RPMI7951 (cell line): ENCODE measurements around the gene KRT222. TPM values are rescaled to one million over a fixed set of nuclear protein-coding genes. Genes with fewer than 3 reads are reported as not detected.

ENCODE experiments used
- DNase-seq: peaks from one replicate; pipeline ENCODE4 v3.0.0-alpha.2; 2012; ENCODE audit warnings: low read depth
- total RNA-seq: library from RNA; depleted of rRNA; stranded (reverse); fragments of >200 nt; shearing (Covaris generic); gene quantifications from 2 replicates; pipeline ENCODE4 v1.2.3, GENCODE V29; 2014

The KRT222 gene
- total RNA-seq, 1 experiment from 2014 or later, result not detected

GRCh38 chr17:40658396-40658795 is 6.6 kb downstream of the KRT222 start:
- DNase-seq, result no peak

DNA sequence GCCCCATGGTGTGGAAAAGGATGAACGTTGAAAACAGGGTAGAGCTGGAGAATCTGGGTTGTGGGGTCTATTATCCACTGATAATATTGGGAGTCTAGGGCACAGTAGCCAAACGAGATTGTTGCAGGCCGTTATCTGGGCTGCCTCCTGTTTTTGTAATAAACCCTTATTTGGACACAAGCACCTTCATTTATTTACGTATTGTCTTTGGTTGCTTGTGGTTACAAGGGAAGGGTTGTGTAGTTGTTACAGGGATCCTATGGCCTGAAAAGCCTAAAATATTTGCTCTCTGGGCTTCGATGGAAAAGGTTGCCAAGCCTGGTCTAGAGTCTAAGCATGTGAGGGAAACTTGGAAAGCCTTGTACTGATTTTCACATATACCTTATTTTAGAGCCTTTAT is 13.0 kb downstream of the KRT222 start:
- DNase-seq, result no peak

- no peak for DNase-seq
These were observed 16.5 kb downstream of the KRT222 start for GRCh38 chr17:40648384-40648968.

- DNase-seq, result peak; percentile 77
These were observed 17.2 kb downstream of the KRT222 start, which contains the start of gene SMARCE1 for GRCh38 chr17:40647624-40648383. Gene SMARCE1, minus strand, starts transcription at chr17:40647818. Its CDS starts 2,016 bp downstream, at chr17:40645802.

GRCh38 chr17:40646791-40647623 is 18.0 kb downstream of the KRT222 start:
- no peak for DNase-seq

GRCh38 chr17:40645943-40646342 is 19.0 kb downstream of the KRT222 start:
- no peak for DNase-seq

- no peak for DNase-seq
These were observed 19.7 kb downstream of the KRT222 start for GRCh38 chr17:40645291-40645690.

DNA sequence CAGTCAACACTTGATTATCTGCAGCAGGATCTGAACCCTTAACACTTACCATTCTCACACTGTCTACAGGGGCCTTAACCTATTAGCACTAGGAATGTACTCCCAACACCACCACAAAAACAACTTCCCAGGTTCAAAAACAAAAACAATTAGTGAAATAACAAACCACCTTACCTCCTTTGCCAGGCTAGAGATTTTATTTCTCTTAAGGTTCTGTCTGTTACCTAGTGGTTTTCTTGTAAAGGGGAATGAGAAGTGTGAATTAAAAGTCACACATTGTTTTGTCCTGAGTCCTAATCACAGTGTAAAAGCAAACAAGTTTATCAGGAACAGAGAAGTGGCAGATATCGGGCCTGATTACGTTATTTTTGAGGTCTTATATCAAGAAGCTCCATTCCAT is 27.0 kb downstream of the KRT222 start:
- no peak for DNase-seq

- DNase-seq, result peak; percentile 26
These were observed 31.1 kb downstream of the KRT222 start for GRCh38 chr17:40633871-40634270.

GRCh38 chr17:40632216-40632615 is 32.8 kb downstream of the KRT222 start:
- DNase-seq, result no peak

DNA sequence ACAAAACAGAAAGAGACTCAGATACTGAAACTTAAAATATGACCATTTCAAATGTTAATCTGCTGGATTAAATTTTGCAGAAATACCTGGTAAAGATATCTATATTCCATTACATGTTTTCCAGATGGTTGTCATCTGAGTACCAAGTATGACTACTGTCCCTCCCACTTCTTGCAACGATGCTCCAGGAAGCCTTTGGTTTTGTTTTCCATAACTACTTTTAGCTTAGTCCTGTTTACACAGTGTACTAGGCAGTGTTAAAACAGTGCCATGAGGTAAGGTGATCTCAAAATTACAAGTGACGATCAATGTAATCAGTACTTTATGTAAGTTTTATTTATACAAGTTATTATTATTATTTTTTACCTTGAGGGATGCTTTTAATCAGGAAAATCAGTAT is 35.1 kb downstream of the KRT222 start:
- no peak for DNase-seq

DNA sequence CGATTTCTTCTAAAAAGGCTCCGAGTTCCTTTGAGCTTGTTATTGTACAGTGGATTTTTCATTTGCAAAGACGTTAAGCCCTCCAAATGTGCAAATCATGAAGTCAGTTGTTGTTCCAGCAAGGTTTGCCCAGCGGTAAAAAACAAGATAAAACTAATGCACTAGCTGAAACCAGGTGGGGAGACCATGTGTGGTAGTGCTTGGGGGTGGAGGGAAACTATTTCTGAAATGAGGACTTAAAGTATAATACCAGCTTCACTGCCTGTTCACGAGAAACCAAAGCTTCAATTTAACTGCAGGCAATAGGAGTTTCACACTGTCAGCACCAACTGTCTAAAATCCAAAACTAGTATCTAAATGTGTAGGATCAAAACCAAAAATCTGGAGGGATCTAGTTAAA is 39.7 kb downstream of the KRT222 start:
- DNase-seq, result no peak

DNA sequence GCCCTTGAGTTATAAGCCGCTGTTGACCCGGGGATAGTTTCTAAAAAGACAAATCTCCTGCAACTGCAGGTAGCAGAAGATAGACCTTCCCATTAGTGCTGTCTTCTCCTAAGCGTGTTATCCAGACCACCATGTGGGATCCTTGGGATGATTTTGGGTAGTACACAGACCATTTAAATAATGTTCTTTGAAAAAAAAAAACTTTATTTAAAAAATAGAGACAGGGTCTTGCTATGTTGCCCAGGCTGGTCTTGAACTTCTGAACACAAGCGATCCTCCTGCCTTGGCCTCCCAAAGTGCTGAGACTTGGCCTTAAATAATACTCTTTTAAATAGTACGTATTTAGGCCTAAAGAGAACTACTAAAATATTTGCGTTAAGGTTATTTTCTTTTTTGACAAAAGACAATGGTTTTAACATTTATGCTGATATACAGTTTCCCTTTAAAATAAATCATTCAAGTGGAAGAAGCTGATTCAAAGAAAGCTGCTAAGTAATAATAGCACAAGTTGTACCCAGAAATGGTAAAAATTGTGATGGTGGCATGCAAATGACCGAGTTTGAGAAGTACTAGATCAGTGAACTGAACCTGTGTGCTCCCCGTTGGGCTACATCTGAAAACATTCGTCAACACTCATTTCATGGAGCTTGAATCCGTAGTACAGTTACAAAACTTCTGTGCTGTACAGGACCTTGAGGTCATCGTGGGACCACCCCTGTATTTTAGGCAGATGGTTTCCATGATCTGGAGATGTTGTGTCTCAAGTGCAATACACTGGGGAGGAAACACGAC is 41.4 kb downstream of the KRT222 start:
- no peak for DNase-seq

GRCh38 chr17:40622509-40622928 is 42.5 kb downstream of the KRT222 start:
- DNase-seq, result no peak

DNA sequence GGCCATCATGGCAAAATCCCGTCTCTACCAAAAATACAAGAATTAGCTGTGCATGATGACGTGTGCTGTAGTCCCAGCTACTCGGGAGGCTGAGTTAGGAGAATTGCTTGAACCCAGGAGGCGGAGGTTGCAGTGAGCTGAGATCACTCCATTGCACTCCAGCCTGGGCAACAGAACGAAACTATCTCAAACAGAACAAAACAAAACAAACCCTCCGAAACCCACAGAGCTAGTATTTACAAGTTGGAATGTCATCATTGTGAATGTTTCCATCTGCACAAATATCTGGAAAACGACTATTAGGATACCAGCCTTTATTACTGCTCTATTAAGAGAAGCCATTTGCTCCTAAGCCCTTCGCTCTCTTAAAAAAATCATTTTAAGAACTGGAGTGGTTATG is 43.4 kb downstream of the KRT222 start:
- DNase-seq, result no peak

DNA sequence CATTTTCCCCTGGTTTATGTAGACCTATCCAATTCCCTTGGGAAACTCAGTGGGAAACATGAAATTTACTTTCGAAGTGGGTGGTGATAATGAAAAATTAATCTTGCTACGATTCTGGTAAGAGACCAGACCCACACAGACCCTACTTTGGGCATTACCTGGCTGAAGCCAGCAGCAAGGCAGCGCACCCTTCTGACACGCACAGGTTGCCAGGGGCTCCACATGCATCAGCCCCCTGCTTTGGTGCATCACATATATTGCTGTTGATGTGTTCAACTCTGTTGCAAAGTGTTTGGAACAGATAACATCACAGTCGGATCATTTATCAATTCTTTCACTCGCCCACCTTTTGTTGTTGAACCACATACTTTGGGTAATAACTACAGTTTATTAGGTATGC is 44.0 kb downstream of the KRT222 start:
- DNase-seq, result no peak

GRCh38 chr17:40618754-40619625 is 46.0 kb downstream of the KRT222 start:
- no peak for DNase-seq

- DNase-seq, result no peak
These were observed 47.2 kb downstream of the KRT222 start for GRCh38 chr17:40617678-40618240.

DNA sequence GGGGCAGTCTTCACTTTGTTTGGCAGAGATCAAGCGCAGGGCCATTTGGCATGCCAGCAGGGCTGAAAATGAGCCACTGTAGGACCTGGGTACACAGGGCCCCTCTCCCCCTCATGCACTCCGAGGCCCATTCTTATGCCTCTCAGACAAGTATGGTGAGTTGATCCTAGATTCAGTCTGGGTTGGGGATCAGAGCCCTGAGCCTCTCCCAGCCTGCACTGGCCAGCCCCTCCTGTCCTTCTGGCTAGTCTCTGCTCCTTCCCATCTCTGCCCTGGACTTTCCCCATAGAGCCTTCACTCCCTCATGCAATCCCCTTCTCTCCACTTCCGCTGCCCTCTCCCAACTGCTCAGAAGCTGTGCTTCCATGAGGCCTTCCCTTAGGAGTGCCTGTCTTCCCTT is 48.4 kb downstream of the KRT222 start:
- no peak for DNase-seq

DNA sequence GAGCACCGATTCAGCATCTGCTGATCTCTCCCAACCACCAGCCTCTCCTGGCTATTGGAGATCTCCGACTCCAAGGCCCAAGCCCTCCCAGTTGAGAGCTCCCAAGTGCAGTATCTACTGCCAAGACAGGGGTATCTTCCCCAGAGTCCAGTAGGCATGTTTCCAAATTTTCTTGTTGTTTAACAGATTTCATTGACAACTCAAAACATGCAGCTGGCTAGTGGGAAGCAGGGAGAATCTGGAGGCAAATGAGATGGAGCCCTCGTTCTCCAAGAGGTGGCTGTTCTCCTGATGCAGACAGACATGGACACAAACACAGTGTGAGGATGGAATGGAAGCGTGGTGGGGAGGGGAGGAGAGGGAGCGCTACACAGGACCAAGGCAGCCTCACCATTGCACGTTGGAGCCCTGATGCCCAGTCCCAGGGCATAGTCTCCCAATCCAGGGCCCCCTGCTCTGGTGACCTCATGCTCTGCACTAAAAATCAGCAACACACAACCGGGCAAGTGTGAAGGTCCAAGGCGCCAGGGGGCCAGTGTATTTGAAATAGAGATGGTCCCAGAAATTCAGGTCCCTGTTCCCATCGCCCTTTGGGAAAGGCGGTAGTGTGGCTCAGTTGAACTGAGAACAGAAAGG is 49.0 kb downstream of the KRT222 start:
- DNase-seq, result no peak
